Measurements from ENCODE around the gene KRT79. TPM values are rescaled to one million over a fixed set of nuclear protein-coding genes. Genes with fewer than 3 reads are reported as not detected.
"Not testable (repeated sequence)": the region's sequence is repeated elsewhere in the genome, so short reads cannot be mapped to it uniquely, and the experiment has no call there.

The KRT79 gene
- polyA plus RNA-seq (not detected in 2 replicates), polyA minus RNA-seq (not detected in 2 replicates)

DNA sequence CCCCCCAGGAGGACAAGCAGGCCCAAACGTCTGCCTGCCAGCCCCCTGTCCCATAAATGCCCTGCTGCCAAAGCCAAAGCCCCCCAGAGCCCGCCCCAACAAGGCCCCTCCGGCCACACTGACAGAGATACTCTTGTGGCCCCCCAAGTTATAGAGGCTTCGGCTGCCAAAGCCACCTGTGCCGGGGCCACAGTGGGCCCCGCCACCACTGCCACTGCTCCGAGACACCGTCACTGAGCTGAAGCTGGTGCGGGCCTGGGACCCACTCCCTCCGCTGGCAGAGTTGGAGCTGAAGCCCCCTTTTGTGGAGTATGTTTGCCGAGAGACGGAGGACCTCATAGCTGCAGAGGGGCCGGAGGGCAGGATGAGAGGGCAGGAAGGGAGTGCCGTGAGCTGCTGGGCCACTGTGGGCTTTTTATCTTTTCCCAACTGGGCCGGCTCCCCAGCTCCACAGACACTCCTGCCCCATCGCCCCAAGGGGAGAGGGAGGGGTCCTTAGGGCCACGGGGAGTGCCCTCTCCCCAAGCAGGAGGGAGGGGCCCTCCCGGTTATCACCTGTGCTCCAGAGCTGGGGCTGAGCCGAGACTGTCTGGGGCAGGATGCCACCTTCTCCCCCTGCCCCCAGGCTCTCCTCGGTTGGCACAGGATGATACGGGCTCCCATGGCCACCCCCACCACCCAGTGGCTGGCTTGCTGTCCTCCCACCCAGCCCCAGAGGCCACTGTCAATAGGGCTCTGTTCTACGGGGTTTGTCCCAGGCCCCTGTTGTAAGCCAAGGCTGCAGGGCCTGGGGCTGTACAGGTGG lies at the start of gene KRT79:
TSS of gene KRT79 (minus strand) at position 390 of the 805 bp plus-strand sequence. CDS start at position 339, 51 bp downstream.
- H3F3A ChIP-seq (ENCODE audit: insufficient read depth, low read length, poor library complexity, severe bottlenecking): no peaks in the 10 kb centered on the region
- H4K20me1 ChIP-seq (ENCODE audit: insufficient read depth): no peaks in the 10 kb centered on the region
- H3K9me3 ChIP-seq (ENCODE audit: low read length): no peaks in the 10 kb centered on the region
- H3K4me2 ChIP-seq (ENCODE audit: low read length): no peak within 1 kb of the TSS
- TF ChIP-seq, protein P1, sequence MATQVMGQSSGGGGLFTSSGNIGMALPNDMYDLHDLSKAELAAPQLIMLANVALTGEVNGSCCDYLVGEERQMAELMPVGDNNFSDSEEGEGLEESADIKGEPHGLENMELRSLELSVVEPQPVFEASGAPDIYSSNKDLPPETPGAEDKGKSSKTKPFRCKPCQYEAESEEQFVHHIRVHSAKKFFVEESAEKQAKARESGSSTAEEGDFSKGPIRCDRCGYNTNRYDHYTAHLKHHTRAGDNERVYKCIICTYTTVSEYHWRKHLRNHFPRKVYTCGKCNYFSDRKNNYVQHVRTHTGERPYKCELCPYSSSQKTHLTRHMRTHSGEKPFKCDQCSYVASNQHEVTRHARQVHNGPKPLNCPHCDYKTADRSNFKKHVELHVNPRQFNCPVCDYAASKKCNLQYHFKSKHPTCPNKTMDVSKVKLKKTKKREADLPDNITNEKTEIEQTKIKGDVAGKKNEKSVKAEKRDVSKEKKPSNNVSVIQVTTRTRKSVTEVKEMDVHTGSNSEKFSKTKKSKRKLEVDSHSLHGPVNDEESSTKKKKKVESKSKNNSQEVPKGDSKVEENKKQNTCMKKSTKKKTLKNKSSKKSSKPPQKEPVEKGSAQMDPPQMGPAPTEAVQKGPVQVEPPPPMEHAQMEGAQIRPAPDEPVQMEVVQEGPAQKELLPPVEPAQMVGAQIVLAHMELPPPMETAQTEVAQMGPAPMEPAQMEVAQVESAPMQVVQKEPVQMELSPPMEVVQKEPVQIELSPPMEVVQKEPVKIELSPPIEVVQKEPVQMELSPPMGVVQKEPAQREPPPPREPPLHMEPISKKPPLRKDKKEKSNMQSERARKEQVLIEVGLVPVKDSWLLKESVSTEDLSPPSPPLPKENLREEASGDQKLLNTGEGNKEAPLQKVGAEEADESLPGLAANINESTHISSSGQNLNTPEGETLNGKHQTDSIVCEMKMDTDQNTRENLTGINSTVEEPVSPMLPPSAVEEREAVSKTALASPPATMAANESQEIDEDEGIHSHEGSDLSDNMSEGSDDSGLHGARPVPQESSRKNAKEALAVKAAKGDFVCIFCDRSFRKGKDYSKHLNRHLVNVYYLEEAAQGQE (IDR thresholded peaks at IDR 0.05; ENCODE audit: borderline replicate concordance): no peak
- TF ChIP-seq EP300 (conservative IDR thresholded peaks at IDR 0.05; ENCODE audit: poor library complexity, severe bottlenecking) (no peak), SMC3 (conservative IDR thresholded peaks at IDR 0.05; ENCODE audit: poor library complexity) (no peak), MXI1 (conservative IDR thresholded peaks at IDR 0.05; ENCODE audit: poor library complexity, severe bottlenecking) (no peak), POLR2AphosphoS5 (IDR thresholded peaks at IDR 0.05) (no peak), EZH2 (IDR thresholded peaks at IDR 0.05; ENCODE audit: borderline replicate concordance, insufficient read depth, low read length, poor library complexity, severe bottlenecking) (no peak), TAF1 (IDR thresholded peaks at IDR 0.05; ENCODE audit: low read depth) (no peak), RAD21 (conservative IDR thresholded peaks at IDR 0.05) (no peak)
- TF ChIP-seq, protein P2, sequence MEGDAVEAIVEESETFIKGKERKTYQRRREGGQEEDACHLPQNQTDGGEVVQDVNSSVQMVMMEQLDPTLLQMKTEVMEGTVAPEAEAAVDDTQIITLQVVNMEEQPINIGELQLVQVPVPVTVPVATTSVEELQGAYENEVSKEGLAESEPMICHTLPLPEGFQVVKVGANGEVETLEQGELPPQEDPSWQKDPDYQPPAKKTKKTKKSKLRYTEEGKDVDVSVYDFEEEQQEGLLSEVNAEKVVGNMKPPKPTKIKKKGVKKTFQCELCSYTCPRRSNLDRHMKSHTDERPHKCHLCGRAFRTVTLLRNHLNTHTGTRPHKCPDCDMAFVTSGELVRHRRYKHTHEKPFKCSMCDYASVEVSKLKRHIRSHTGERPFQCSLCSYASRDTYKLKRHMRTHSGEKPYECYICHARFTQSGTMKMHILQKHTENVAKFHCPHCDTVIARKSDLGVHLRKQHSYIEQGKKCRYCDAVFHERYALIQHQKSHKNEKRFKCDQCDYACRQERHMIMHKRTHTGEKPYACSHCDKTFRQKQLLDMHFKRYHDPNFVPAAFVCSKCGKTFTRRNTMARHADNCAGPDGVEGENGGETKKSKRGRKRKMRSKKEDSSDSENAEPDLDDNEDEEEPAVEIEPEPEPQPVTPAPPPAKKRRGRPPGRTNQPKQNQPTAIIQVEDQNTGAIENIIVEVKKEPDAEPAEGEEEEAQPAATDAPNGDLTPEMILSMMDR (IDR thresholded peaks at IDR 0.05; ENCODE audit: poor library complexity, severe bottlenecking): no peak
- no peaks in the 10 kb centered on the region for H3K9me2 ChIP-seq (ENCODE audit: insufficient read depth, low read length)
- no peak within 1 kb of the TSS for H3K9ac ChIP-seq (ENCODE audit: low read length)
- H3K27me3 ChIP-seq (ENCODE audit: insufficient read depth, low read depth, low read length): no peaks in the 10 kb centered on the region
- no peaks in the 10 kb centered on the region for H3K36me3 ChIP-seq (ENCODE audit: insufficient read depth, low read length)
- H2AFZ ChIP-seq (ENCODE audit: low read depth, low read length): no peak within 1 kb of the TSS
- H3K27ac ChIP-seq (ENCODE audit: low read length): no peak within 1 kb of the TSS
- no peak within 1 kb of the TSS for H3K4me3 ChIP-seq (ENCODE audit: low read length)
- no peaks in the 10 kb centered on the region for H3K79me2 ChIP-seq (replicated peaks; ENCODE audit: insufficient read depth, low read length)

DNA sequence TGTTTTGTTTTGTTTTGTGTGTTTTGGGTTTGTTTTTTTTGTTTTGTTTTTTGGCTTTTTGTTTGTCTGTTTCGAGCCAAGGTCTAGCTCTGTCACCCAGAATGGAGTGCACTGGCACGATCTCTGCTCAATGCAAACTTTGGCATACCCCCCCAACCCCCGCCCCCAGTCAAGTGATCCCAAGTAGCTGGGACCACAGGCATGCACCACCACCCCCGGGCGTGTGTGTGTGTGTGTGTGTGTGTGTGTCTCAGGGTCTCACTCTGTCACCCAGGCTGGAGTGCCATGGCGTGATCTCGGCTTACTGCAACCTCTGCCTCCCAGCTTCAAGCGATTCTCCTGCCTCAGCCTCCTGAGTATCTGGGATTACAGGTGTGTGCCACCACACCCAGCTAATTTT lies 46.4 kb upstream of the KRT79 start:
- not testable (repeated sequence) for H4K20me1 ChIP-seq (ENCODE audit: insufficient read depth); H3K4me2 ChIP-seq (ENCODE audit: low read length); H3K9me2 ChIP-seq (ENCODE audit: insufficient read depth, low read length); H3K27ac ChIP-seq (ENCODE audit: low read length); H3K4me3 ChIP-seq (ENCODE audit: low read length); H3K9me3 ChIP-seq (ENCODE audit: low read length); H3K36me3 ChIP-seq (ENCODE audit: insufficient read depth, low read length); H3F3A ChIP-seq (ENCODE audit: insufficient read depth, low read length, poor library complexity, severe bottlenecking); H3K27me3 ChIP-seq (ENCODE audit: insufficient read depth, low read depth, low read length); H2AFZ ChIP-seq (ENCODE audit: low read depth, low read length); H3K79me2 ChIP-seq (replicated peaks; ENCODE audit: insufficient read depth, low read length); H3K9ac ChIP-seq (ENCODE audit: low read length)
